GM18502 (cell line): ENCODE results near the gene RAB22A.
"Not testable (repeated sequence)": the region's sequence is repeated elsewhere in the genome, so short reads cannot be mapped to it uniquely, and the experiment has no call there.

Experiments used
- ATAC-seq: cut with Tn5 transposase; IDR thresholded peaks from one replicate; pipeline ENCODE4 v1.9.1; 2021; ENCODE audit warnings: mild to moderate bottlenecking; ENCODE audit not compliant: unreplicated experiment, poor library complexity

Gene RAB22A

GRCh38 chr20:58340853-58341252 is 31.3 kb downstream of the RAB22A start:
- ATAC-seq, result no peak

GRCh38 chr20:58342104-58342945 is 32.8 kb downstream of the RAB22A start:
- ATAC-seq, result no peak

GRCh38 chr20:58344741-58345140 is 35.2 kb downstream of the RAB22A start:
- no peak for ATAC-seq

- ATAC-seq, result no peak
Observed at GRCh38 chr20:58349570-58349969, 40.1 kb downstream of the RAB22A start.

- no peak for ATAC-seq
Observed at GRCh38 chr20:58352468-58352867, 43.0 kb downstream of the RAB22A start.

GRCh38 chr20:58359441-58359840 is 49.9 kb downstream of the RAB22A start:
- no peak for ATAC-seq

- ATAC-seq, result no peak
Observed at GRCh38 chr20:58360936-58361335, 51.4 kb downstream of the RAB22A start.

GRCh38 chr20:58361481-58362205 is 52.1 kb downstream of the RAB22A start:
- ATAC-seq, result no peak

GRCh38 chr20:58362206-58362516 is 52.6 kb downstream of the RAB22A start:
- no peak for ATAC-seq

- ATAC-seq, result no peak
Observed at GRCh38 chr20:58362970-58363369, 53.5 kb downstream of the RAB22A start.

- no peak for ATAC-seq
Observed at GRCh38 chr20:58366866-58367265, 57.4 kb downstream of the RAB22A start.

GRCh38 chr20:58372806-58373205 is 63.3 kb downstream of the RAB22A start:
- ATAC-seq, result no peak

GRCh38 chr20:58373296-58373695 is 63.8 kb downstream of the RAB22A start:
- not testable (repeated sequence) for ATAC-seq

GRCh38 chr20:58374027-58374850 is 64.7 kb downstream of the RAB22A start:
- ATAC-seq, result no peak

GRCh38 chr20:58374906-58375758 is 65.6 kb downstream of the RAB22A start:
- no peak for ATAC-seq

- ATAC-seq, result no peak
Observed at GRCh38 chr20:58375759-58376352, 66.3 kb downstream of the RAB22A start.

GRCh38 chr20:58377017-58377416 is 67.5 kb downstream of the RAB22A start:
- no peak for ATAC-seq

- ATAC-seq, result no peak
Observed at GRCh38 chr20:58377766-58378401, 68.4 kb downstream of the RAB22A start.

- no peak for ATAC-seq
Observed at GRCh38 chr20:58378704-58379103, 69.2 kb downstream of the RAB22A start.
